ENCODE data around the gene WNT3. TPM values are rescaled to one million over a fixed set of nuclear protein-coding genes. Genes with fewer than 3 reads are reported as not detected.
"Not testable (repeated sequence)": the region's sequence is repeated elsewhere in the genome, so short reads cannot be mapped to it uniquely, and the experiment has no call there.

The WNT3 gene
- total RNA-seq, 1 experiment from 2014 or later: 8.8 TPM

DNA sequence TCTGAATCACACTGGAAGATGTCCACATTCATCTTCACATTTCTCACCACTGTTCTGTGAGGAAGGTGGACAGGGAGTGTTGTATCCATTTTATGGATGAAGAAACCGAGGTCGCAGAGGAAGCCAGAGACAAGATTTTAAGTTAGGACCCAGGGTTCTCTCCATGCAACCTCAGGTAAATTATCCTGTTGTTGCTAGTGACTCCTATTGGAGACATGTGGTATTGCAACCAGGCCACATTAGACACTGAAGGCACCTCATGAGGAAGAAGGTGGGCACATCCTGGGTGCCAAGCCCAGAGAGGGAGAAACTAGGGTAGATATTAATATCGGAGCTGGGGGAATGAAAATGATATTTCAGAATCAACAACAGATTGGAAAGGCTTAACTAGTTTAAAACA lies 24.3 kb upstream of the WNT3 start:
- Mint-ChIP-seq H3K9me3 (ENCODE audit: unreplicated experiment) (peaks cover 24% of the 10 kb centered on the region), H3K27ac (ENCODE audit: unreplicated experiment) (no peak overlapping the region), H3K36me3 (ENCODE audit: insufficient read depth, unreplicated experiment) (peaks cover 6% of the 10 kb centered on the region), H3K4me3 (ENCODE audit: unreplicated experiment) (no peak overlapping the region), H3K4me1 (ENCODE audit: low read depth, unreplicated experiment) (no peaks in the 10 kb centered on the region), H3K27me3 (ENCODE audit: insufficient read depth, unreplicated experiment) (no peaks in the 10 kb centered on the region)
- ChIA-PET CTCF (no interaction called here), POLR2A (no interaction called here)
- intact Hi-C loops (cut with micrococcal nuclease; ENCODE audit: unreplicated experiment): no loop called here
- no peaks in the 10 kb centered on the region for H3K9me3 ChIP-seq
- BruUV-seq (replicated peaks): no TSS peak
- H3K27me3 ChIP-seq (replicated peaks; ENCODE audit: control insufficient read depth, insufficient read depth, low read length): no peaks in the 10 kb centered on the region
- TF ChIP-seq CTCF (IDR thresholded peaks at IDR 0.05; ENCODE audit: insufficient read depth in 1 of 2, low read depth in 1 of 2, low read length in 1 of 2, severe bottlenecking in 1 of 2, unreplicated experiment in 1 of 2): peak; percentile 42 to 71
- no peaks in the 10 kb centered on the region for H3K4me1 ChIP-seq
- no peak overlapping the region for H3K4me3 ChIP-seq (ENCODE audit: low read depth, low read length)
- DNase-seq: no peak
- H3K36me3 ChIP-seq (ENCODE audit: control insufficient read depth, insufficient read depth, low read length): no peaks in the 10 kb centered on the region

DNA sequence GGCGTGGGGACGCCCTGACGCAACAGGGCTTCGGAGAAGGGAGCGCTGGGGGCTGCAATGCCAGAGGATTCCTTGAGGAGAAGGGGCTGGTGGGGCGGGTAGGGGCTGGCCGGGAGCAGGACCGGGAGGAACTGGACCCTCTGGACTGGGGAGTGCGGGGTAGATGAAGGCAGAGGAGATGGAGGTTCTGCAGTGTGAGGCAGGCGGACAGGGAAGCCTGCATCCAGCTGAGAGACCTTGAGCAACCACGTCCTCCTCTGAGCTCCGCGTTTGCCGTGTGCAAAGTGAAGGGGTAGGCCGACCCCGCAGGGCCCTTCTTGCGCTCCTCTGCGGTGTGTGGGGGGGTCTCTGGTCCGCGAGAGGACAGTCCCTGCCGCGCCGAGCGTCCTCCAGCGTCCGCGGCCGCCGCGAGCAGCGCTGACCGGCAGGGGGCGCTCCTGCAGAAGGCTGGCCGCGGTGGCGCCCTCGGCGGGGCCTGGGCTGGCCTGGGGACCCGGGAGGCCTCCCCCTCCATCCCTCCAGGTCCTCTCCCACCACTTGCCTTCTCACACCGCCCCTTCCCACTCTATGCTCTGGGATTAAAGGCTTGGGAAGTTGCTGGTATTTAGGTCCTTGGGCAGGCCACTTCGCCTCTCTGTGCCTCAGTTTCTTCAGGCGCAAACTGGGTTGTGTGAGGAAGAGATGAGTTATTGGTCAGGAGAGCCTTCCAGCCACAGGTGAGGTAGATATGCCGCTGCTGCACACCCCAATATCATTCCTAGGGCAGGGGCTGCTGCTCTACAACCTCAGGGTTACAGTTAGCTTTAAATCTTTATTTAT lies 23.3 kb upstream of the WNT3 start:
- ChIA-PET CTCF (interaction anchor here (0.8 kb wide), 1 partner anchor 25 kb away, joined by 3 read pairs; no protein-coding TSS in a partner anchor), POLR2A (no interaction called here)
- peaks cover 24% of the 10 kb centered on the region for H3K9me3 Mint-ChIP-seq (ENCODE audit: unreplicated experiment)
- intact Hi-C loops (cut with micrococcal nuclease; ENCODE audit: unreplicated experiment): no loop called here
- H3K27me3 ChIP-seq (replicated peaks; ENCODE audit: control insufficient read depth, insufficient read depth, low read length): no peaks in the 10 kb centered on the region
- no peaks in the 10 kb centered on the region for H3K9me3 ChIP-seq
- no peak overlapping the region for H3K4me3 ChIP-seq (ENCODE audit: low read depth, low read length)
- H3K4me1 ChIP-seq: no peaks in the 10 kb centered on the region
- no TSS peak for BruUV-seq (replicated peaks)
- H3K4me1 Mint-ChIP-seq (ENCODE audit: low read depth, unreplicated experiment): no peaks in the 10 kb centered on the region
- H3K27ac Mint-ChIP-seq (ENCODE audit: unreplicated experiment): no peak overlapping the region
- DNase-seq: no peak
- no peaks in the 10 kb centered on the region for H3K36me3 ChIP-seq (ENCODE audit: control insufficient read depth, insufficient read depth, low read length)
- peaks cover 6% of the 10 kb centered on the region for H3K36me3 Mint-ChIP-seq (ENCODE audit: insufficient read depth, unreplicated experiment)
- H3K27me3 Mint-ChIP-seq (ENCODE audit: insufficient read depth, unreplicated experiment): no peaks in the 10 kb centered on the region
- no peak overlapping the region for H3K4me3 Mint-ChIP-seq (ENCODE audit: unreplicated experiment)
- peak in 1 of 2 experiments; percentile 46 for TF ChIP-seq CTCF (IDR thresholded peaks at IDR 0.05; ENCODE audit: insufficient read depth in 1 of 2, low read depth in 1 of 2, low read length in 1 of 2, severe bottlenecking in 1 of 2, unreplicated experiment in 1 of 2)

DNA sequence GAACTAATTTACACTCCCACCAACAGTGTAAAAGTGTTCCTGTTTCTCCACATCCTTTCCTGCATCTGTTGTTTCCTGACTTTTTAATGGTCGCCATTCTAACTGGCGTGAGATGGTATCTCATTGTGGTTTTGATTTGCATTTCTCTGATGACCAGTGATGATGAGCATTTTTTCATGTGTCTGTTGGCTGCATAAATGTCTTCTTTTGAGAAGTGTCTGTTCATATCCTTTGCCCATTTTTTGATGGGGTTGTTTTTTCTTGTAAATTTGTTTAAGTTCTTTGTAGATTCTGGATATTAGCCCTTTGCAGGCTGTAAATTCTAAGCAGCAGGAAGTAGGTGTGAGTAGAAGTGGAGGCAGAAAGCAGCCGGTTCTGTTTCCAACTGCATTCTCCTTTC lies 22.1 kb upstream of the WNT3 start:
- H3K4me3 Mint-ChIP-seq (ENCODE audit: unreplicated experiment); H3K27me3 Mint-ChIP-seq (ENCODE audit: insufficient read depth, unreplicated experiment); H3K27ac Mint-ChIP-seq (ENCODE audit: unreplicated experiment); POLR2A ChIA-PET; BruUV-seq (replicated peaks); H3K4me1 ChIP-seq; H3K36me3 Mint-ChIP-seq (ENCODE audit: insufficient read depth, unreplicated experiment); intact Hi-C loops (cut with micrococcal nuclease; ENCODE audit: unreplicated experiment); CTCF ChIA-PET; H3K4me1 Mint-ChIP-seq (ENCODE audit: low read depth, unreplicated experiment); H3K27me3 ChIP-seq (replicated peaks; ENCODE audit: control insufficient read depth, insufficient read depth, low read length); DNase-seq; H3K4me3 ChIP-seq (ENCODE audit: low read depth, low read length); H3K9me3 ChIP-seq; H3K36me3 ChIP-seq (ENCODE audit: control insufficient read depth, insufficient read depth, low read length): not testable (repeated sequence)
- peaks cover 24% of the 10 kb centered on the region for H3K9me3 Mint-ChIP-seq (ENCODE audit: unreplicated experiment)
